ENCODE data around the gene ADRA1B.

Gene ADRA1B

GRCh38 chr5:159880676-159881075 is 35.6 kb upstream of the ADRA1B start:
- H3K4me3 ChIP-seq (ENCODE audit: control insufficient read depth, low read depth, low read length) = no peak overlapping the region
- no peak for TF ChIP-seq CTCF (IDR thresholded peaks at IDR 0.05; ENCODE audit: control insufficient read depth, insufficient read depth, low read depth, low read length, missing control alignments)
- no peak for DNase-seq (ENCODE audit: low read depth)

GRCh38 chr5:159881967-159882366 is 34.3 kb upstream of the ADRA1B start:
- TF ChIP-seq CTCF (IDR thresholded peaks at IDR 0.05; ENCODE audit: control insufficient read depth, insufficient read depth, low read depth, low read length, missing control alignments) = no peak
- H3K4me3 ChIP-seq (ENCODE audit: control insufficient read depth, low read depth, low read length) = no peak overlapping the region
- DNase-seq (ENCODE audit: low read depth) = no peak

- peak; percentile 70 for DNase-seq (ENCODE audit: low read depth)
- no peak for TF ChIP-seq CTCF (IDR thresholded peaks at IDR 0.05; ENCODE audit: control insufficient read depth, insufficient read depth, low read depth, low read length, missing control alignments)
- no peak overlapping the region for H3K4me3 ChIP-seq (ENCODE audit: control insufficient read depth, low read depth, low read length)
Observed at GRCh38 chr5:159883522-159883950, 32.7 kb upstream of the ADRA1B start.

DNA sequence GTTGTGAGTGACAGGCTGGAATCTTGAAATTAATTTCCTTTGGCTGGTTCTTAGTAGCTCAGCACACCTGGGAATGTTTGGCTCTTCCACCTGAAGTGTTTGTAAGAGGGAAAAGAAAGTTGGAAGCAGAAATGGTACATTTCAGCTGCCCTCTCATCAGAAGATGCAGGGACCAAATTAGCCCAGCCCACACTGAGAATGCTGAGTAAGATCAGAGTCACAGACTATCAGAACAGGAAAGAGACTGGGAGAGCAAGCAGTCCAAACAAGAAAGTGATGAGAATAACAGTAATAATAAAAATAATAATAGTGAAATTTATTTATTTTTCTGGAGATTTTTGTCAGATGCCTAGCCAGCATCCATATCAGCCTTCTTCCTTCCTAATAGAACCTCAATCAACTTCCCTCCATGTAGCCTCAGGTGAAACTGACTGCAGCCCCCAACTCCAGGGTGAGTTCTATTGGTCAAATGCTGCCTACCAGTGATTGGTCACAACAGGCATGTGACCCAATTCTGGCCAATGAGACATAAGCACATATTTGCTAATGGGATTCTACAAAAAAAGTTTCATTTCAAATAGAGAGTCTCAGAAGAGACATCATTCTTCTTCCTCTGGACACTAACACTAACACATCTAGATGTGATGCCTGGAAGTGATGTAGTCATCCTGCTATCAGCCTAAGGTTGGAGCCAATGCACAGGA is 31.2 kb upstream of the ADRA1B start:
- no peak overlapping the region for H3K4me3 ChIP-seq (ENCODE audit: control insufficient read depth, low read depth, low read length)
- DNase-seq (ENCODE audit: low read depth) = no peak
- TF ChIP-seq CTCF (IDR thresholded peaks at IDR 0.05; ENCODE audit: control insufficient read depth, insufficient read depth, low read depth, low read length, missing control alignments) = no peak

GRCh38 chr5:159886296-159886695 is 30.0 kb upstream of the ADRA1B start:
- H3K4me3 ChIP-seq (ENCODE audit: control insufficient read depth, low read depth, low read length) = no peak overlapping the region
- no peak for TF ChIP-seq CTCF (IDR thresholded peaks at IDR 0.05; ENCODE audit: control insufficient read depth, insufficient read depth, low read depth, low read length, missing control alignments)
- DNase-seq (ENCODE audit: low read depth) = no peak

GRCh38 chr5:159887050-159887449 is 29.2 kb upstream of the ADRA1B start:
- DNase-seq (ENCODE audit: low read depth) = no peak
- no peak overlapping the region for H3K4me3 ChIP-seq (ENCODE audit: control insufficient read depth, low read depth, low read length)
- TF ChIP-seq CTCF (IDR thresholded peaks at IDR 0.05; ENCODE audit: control insufficient read depth, insufficient read depth, low read depth, low read length, missing control alignments) = no peak
